Body of pancreas (tissue), 4 donors: ENCODE measurements around the gene PTGES.

Source experiments
- POLR2A ChIP-seq, 3 donors: fragments of 450-650 bp; IDR thresholded peaks; one replicate each; pipeline ENCODE4 v1.6.1; 2016; ENCODE audit warnings: antibody characterized with exemption in 3 of 3, mild to moderate bottlenecking in 2 of 3
- TF ChIP-seq, protein P1 (sequence below), 7 experiments: fragments of 450-650 bp in 4 of 7; fragments of 200-600 bp in 3 of 7; sonication (generic) in 3 of 7; IDR thresholded peaks; one replicate each; pipeline ENCODE4 v1.5.1; 2016 to 2019; ENCODE audit warnings: antibody characterized with exemption in 7 of 7

DNA sequence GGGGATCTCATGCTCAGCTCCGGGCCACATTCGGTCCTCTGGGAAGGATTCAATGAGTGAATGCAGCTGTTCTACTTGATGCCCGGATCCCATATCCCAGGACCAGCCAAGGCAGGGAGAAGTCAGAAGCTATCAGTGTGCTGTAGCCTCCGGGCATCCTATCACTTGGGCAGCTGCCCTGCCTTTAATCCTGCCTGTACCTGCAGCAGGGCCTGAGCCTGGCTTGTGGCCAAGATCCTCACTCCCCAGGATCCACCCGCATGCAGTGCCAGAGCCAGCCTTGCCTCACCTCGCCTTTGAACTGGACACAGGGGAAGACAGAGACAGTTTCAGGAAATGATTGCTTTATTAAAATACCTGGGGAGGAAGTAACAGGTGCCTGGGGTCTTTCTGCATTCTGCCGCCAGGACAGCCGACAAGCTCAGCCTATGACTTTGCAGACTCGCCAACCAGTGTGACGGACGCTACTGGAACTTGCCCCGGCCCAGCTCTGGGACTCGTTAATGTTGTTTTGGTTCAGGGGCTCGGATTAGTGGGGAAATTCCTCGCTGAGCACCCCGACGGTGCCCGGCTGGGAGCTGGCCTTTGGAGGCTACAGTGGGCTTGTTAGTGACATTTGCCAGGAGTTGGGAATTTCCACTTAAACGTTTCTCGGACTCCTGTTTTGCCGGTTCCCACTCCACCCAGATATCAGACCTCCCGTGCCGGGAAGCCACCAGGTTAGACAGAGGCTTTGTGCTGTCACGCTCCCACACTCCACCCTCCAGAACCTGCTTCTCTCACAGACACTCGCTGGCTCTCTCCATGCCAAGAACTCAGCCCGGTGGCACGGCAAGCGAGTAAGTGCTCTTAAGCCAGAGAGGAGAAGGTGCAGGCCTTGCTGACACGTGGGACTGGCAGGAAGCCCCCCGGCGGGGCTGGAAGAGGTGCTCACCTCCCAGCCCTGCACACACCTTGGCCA lies 721 bp downstream of the PTGES start:
- TF ChIP-seq, protein P1, sequence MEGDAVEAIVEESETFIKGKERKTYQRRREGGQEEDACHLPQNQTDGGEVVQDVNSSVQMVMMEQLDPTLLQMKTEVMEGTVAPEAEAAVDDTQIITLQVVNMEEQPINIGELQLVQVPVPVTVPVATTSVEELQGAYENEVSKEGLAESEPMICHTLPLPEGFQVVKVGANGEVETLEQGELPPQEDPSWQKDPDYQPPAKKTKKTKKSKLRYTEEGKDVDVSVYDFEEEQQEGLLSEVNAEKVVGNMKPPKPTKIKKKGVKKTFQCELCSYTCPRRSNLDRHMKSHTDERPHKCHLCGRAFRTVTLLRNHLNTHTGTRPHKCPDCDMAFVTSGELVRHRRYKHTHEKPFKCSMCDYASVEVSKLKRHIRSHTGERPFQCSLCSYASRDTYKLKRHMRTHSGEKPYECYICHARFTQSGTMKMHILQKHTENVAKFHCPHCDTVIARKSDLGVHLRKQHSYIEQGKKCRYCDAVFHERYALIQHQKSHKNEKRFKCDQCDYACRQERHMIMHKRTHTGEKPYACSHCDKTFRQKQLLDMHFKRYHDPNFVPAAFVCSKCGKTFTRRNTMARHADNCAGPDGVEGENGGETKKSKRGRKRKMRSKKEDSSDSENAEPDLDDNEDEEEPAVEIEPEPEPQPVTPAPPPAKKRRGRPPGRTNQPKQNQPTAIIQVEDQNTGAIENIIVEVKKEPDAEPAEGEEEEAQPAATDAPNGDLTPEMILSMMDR (IDR thresholded peaks at IDR 0.05) = no peak
- no peak for TF ChIP-seq POLR2A (IDR thresholded peaks at IDR 0.05)
